ENCODE results near the gene PEPD.
A peak's percentile ranks its signal among the peaks of the same experiment; 100 is the strongest.

PEPD gene

GRCh38 chr19:33408538-33409434 is 112.8 kb downstream of the PEPD start:
- DNase-seq: no peak

- DNase-seq: no peak
Measured at GRCh38 chr19:33408116-33408515, 113.5 kb downstream of the PEPD start.

- DNase-seq: no peak
Measured at GRCh38 chr19:33407716-33408115, 113.9 kb downstream of the PEPD start.

GRCh38 chr19:33407140-33407551 is 114.4 kb downstream of the PEPD start:
- DNase-seq: no peak

GRCh38 chr19:33406521-33407139 is 115.0 kb downstream of the PEPD start:
- DNase-seq: peak in 49 of 58 donors; percentile 21 to 82 (median 44)

GRCh38 chr19:33405553-33406461 is 115.8 kb downstream of the PEPD start:
- DNase-seq: peak in 9 of 58 donors; percentile 22 to 76 (median 35)

GRCh38 chr19:33405254-33405552 is 116.4 kb downstream of the PEPD start:
- no peak for DNase-seq

GRCh38 chr19:33404506-33405253 is 116.9 kb downstream of the PEPD start:
- DNase-seq: no peak

GRCh38 chr19:33403973-33404304 is 117.7 kb downstream of the PEPD start:
- no peak for DNase-seq

- DNase-seq: no peak
Measured at GRCh38 chr19:33403221-33403972, 118.2 kb downstream of the PEPD start.

- no peak for DNase-seq
Measured at GRCh38 chr19:33402421-33403220, 119.0 kb downstream of the PEPD start.

- DNase-seq: no peak
Measured at GRCh38 chr19:33401683-33402420, 119.7 kb downstream of the PEPD start.

- no peak for DNase-seq
Measured at GRCh38 chr19:33400856-33401682, 120.5 kb downstream of the PEPD start.

- no peak for DNase-seq
Measured at GRCh38 chr19:33399745-33400681, 121.6 kb downstream of the PEPD start.

- DNase-seq: no peak
Measured at GRCh38 chr19:33399081-33399744, 122.4 kb downstream of the PEPD start.
